GM20000 (cell line): ENCODE results near the gene PDGFA.

Experiments
- DNase-seq: peaks from one replicate; pipeline ENCODE4 v3.0.0; 2012; ENCODE audit warnings: low spot score
- TF ChIP-seq, protein P1 (sequence below): IDR thresholded peaks from 2 replicates; pipeline ENCODE4 v1.5.1; 2012; ENCODE audit warnings: mild to moderate bottlenecking, control low read depth; ENCODE audit errors: extremely low read depth, missing control alignments

The PDGFA gene

DNA sequence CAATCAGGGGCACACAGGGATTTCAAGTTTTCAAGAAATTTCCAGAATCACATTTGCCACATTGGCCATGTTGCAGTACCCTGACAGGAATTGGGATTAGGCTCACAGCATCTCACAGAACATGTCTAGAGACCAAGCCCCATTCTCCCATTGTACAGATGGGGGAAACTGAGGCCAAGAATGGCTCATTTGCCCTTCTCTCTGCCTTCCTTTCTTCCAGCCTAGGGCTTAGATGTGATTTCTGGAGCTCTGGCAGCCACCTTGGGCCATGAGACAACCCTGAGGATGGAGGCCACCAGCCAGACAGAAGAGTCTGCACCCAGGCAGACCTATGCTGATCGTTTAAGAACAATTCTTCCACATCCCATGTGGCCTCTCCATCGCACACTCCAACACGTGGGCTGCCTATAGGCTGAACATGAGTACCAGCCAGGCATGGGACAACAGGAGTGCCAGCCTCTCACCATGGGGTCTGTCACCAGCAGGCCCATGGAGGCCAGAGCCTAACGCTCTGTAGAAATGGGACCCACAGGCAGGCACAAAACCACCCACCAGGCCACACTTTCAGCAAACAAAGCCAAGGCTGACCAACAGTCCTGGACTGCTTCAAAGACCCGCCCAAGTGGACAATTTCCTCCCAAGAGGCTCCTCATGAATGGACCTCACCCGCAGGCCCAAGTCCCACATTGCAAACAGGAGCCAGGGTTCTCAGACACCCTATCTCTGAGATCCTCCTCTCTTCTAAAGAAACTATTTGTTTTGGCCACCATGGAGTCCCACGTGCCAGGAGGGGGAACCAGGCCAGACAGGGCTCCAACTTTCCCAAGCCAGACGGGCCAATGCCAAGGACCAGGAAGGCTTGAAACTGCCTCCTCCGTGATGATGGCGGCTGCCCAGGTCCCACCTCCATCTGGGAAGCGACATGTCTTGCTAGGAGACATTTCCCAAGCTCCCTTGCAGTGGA lies 20.7 kb downstream of the PDGFA start:
- TF ChIP-seq, protein P1, sequence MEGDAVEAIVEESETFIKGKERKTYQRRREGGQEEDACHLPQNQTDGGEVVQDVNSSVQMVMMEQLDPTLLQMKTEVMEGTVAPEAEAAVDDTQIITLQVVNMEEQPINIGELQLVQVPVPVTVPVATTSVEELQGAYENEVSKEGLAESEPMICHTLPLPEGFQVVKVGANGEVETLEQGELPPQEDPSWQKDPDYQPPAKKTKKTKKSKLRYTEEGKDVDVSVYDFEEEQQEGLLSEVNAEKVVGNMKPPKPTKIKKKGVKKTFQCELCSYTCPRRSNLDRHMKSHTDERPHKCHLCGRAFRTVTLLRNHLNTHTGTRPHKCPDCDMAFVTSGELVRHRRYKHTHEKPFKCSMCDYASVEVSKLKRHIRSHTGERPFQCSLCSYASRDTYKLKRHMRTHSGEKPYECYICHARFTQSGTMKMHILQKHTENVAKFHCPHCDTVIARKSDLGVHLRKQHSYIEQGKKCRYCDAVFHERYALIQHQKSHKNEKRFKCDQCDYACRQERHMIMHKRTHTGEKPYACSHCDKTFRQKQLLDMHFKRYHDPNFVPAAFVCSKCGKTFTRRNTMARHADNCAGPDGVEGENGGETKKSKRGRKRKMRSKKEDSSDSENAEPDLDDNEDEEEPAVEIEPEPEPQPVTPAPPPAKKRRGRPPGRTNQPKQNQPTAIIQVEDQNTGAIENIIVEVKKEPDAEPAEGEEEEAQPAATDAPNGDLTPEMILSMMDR, result no peak
- no peak for DNase-seq

DNA sequence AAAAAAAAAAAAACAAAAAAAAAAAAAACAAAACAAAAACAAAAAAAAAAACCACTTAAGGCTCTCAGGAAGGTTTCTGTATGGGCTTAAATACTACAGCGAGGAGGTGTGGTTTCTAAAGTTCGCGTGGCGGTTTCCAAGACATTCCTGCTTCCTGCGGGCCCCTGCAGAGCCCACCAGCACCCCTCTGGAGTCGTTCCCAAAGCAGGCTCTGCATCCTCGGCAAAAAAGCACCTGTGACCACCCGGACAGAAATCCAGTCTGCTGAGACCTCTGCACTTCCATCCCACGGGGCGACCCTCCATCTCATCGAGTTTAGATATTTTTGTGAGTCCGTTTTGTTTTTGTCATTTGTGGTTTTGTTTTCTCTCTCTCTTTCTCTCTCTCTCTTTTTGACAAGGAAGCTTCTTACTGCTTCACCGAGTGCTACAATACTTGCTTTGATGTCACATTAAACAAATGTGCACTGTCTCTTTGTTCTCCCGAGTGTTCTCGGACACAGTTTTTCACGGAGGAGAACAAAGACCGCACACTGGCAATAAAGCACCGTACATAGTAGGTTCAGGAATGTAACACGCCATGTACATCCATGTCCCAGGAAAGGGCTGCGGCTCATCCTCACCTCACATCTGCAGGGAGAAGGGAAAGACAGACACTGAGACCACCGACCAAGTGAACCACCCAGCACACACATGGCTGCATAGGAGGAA lies 21.5 kb downstream of the PDGFA start:
- DNase-seq, result no peak
- TF ChIP-seq, protein P1, result no peak

DNA sequence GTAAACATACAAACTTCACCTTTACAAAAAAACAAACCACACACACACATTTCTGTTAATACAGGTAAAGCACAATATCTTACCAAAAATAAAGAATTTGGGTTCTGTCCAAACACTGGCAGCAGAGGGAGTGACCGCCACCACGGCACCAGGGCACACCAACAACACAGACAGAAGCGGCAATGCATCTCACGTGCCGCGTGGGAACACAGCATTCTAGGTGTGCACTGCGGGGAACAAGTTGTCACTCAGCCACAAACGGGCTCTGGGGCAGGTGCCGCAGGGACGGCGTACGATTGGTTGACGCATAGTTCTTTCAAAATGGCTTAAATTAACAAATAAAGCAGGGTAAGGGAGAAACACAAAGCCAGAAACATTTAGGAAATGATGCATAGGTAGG lies 22.3 kb downstream of the PDGFA start:
- DNase-seq, result no peak
- TF ChIP-seq, protein P1, result no peak

DNA sequence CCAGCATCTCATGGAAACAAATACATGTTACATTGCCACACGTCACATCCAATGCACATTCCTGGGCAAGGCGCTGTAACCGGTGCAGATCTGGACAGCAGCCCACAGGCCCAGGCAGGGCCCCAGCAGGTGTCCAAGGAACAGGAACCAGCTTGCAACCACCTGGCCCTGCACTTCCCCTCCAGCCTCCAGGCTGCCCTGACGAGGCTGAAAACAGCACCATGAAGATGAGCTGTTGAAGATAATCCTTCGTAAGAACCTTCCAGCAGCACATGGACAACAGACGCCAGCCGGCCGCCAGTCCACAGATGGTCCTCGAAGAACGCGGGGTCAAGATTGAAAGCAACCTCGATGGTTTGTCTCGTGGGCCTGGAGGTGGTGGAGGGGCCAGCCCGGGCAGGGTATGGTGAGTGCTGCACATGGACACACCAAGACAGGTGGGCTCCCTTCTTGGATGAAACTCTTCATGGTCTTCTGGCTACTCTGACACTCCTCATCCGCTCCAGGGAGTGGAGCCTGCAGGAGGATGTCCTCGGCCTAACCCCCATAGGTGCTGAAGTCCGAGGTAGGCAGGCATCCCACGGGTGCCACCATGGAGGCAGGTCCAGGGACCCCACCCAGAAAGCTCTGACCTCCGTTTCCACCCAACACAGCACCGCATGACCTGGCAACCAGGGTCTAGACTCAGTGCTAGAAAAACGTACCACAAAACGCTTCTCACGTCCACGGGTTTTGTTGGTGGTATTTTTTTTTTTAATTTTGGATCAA lies 22.9 kb downstream of the PDGFA start:
- TF ChIP-seq, protein P1, result no peak
- no peak for DNase-seq

DNA sequence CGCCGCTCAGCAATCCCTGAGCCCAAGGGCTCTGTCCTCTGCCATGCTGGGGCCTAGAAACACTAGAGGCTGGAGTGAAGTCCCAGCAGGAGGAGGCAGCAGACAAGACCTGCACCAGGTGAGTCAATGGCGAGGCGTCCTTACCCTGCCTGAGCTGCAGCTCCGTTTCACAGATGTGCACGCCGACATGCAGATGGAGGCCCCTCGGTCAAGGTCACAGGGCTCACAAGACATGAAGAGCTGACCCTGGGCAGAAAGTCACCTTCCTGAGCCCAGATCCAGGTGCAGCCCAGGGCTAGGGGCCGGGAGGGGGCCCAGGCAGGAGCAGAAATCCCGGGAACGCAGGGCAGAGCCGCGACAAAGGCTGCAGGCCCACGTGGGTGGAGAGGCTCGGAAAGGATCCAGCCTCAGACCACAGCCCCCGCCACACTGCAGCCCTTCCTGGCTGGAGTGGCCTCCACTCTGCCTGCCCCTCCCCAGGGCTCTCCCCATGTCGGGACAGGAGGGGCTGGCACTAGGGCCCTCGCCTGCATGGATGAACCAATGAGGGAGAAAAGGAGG lies 23.8 kb downstream of the PDGFA start:
- TF ChIP-seq, protein P1, result no peak
- no peak for DNase-seq

DNA sequence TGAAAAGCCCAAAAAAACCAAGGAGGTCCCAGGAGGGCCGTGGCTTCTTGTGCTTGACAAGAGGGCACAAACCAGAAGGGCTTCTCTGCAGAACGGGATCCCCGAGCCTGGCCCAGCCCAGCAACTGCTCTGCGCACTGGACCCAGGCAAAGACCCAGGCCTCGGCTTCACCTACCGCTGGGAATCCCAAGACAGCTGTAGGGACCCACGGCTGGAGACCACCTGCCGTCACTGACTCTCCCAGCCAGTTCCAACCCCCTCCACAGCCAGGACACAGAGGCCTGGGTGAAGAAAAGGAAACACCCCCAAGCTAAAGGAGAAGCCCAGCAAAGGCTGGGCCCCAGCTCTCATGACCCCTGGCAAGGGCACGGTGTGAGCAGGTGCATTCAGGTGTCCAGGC lies 24.3 kb downstream of the PDGFA start:
- TF ChIP-seq, protein P1, result no peak
- no peak for DNase-seq
